ENCODE results near the gene NDFIP2.
"Not testable (repeated sequence)": the region's sequence is repeated elsewhere in the genome, so short reads cannot be mapped to it uniquely, and the experiment has no call there.

NDFIP2 gene

GRCh38 chr13:79541426-79542049, 60.6 kb downstream of the NDFIP2 start:
- DNase-seq, result no peak

GRCh38 chr13:79543883-79544282, 62.9 kb downstream of the NDFIP2 start:
- no peak for DNase-seq

DNA sequence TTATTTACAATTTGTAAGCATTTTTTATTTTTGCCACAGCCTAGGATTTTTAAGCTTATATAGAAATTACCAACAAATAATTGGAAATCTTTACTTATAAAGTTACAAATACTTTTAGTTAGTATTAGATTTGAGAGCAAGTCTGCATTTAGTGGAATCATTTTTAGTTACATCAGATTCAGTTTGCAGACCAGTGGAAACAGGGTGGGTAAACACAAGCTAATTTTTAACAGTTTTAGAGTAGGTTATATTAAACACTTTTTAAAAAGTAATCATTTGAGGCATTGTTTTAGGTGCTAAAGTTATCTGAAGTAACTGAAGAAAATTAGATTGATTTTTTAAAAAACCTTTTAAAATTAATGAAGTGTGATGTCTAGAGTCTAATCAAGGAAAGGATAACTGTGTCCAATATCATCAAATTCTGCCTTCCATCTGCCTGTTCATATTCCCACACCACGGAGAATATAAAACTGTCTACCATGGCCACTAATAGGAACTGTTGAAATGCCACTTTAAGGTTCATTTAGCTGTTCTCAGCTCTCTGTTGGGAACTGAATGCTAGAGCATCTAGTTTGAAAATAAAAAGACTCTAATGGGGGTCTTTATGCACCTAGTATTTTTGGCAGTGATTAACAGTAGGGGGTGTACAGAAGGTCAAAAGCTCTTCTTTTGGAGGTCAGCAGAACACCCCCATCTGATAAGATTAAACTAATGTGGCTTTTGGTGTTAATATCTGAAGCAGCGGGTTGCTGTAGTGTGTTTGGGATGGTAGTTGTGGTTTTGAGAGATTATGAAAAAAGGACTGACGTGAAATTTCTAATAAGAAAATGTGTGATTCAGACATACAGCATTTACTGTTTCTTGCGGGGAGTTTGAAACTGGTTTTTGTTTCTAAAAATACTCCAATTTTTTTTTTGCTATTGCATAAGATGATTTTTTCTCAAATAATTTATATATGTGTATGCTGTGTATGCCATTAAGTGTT, 66.5 kb downstream of the NDFIP2 start:
- no peak for DNase-seq

GRCh38 chr13:79548902-79549301, 67.9 kb downstream of the NDFIP2 start:
- DNase-seq, result no peak

DNA sequence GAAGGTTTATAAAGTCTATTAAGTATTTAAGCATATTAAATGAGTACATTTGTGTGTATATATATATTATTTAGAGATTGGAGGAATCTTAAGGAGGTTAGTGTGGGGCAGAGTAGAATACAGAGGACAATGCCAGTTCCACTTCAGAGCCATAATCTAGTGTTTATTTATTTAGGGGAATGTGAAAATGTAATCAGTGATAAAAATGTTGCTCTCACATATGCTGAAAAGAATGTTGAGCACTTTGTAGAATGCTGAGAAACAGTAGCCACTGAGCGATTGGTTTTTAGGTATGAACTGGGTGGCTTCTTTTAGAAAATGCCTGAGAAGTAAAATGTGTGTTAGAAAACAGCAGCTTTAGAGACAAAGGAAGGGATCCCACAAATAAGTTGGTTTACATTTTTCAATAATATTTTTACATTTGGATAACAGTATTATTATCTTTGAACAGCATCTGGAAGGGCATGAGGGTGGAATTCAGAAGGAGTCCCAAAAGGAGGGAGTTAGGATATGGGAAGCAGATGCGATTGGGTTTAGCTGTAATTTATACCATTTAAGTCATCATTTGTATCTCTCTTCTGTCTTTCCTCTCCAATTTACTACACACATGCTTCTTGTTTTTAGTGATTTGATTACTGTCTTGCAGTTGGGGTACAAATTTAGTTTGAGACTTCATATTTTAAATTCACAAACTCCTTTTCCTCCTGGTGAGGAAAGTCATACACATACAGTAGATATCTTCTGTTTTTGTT, 68.6 kb downstream of the NDFIP2 start:
- no peak for DNase-seq

GRCh38 chr13:79557666-79558065, 76.7 kb downstream of the NDFIP2 start:
- DNase-seq, result no peak

- DNase-seq, result no peak
These were observed 80.0 kb downstream of the NDFIP2 start for GRCh38 chr13:79560954-79561353.

DNA sequence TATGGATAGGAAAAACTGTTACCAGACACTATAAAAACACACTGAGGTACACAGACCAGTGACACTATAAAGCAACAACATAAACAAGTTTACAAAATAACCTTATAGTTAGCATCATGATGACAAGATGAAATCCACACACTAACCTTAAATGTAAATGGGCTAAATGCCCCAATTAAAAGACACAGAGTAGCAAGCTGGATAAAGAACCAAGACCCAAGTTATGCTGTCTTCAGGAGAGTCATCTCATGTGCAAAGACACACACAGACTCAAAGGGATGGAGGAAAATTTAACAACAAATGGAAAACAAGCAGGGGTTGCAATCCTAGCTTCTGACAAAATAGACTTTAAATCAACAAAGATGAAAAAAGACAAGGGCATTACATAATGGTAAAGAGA, 81.6 kb downstream of the NDFIP2 start:
- no peak for DNase-seq

GRCh38 chr13:79566118-79566517, 85.2 kb downstream of the NDFIP2 start:
- DNase-seq, result no peak

DNA sequence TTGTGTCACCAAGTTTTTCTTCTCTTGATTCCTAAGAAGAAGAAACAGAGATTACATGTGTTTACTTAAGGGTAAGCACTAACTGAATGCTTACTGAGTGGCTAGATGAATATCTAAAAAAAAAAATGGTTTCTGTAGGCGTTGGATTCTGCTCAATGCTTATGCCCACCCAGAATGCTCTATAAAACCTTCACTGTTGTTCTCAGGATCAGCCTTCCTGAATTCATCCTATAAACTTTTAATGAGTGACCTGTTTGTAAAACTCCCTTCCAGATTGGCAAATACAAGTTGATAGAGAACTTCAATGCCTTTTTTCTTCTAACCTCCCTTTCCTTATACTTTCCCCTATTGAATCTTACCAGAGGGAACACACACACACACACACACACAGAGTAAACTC, 90.2 kb downstream of the NDFIP2 start:
- no peak for DNase-seq

DNA sequence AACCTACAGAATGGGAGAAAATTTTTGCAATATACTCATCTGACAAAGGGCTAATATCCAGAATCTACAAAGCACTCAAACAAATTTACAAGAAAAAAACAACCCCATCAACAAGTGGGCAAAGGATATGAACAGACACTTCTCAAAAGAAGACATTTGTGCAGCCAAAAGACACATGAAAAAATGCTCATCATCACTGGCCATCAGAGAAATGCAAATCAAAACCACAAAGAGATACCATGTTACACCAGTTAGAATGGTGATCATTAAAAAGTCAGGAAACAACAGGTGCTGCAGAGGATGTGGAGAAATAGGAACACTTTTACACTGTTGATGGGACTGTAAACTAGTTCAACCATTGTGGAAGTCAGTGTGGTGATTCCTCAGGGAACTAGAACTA, 92.9 kb downstream of the NDFIP2 start:
- not testable (repeated sequence) for DNase-seq

DNA sequence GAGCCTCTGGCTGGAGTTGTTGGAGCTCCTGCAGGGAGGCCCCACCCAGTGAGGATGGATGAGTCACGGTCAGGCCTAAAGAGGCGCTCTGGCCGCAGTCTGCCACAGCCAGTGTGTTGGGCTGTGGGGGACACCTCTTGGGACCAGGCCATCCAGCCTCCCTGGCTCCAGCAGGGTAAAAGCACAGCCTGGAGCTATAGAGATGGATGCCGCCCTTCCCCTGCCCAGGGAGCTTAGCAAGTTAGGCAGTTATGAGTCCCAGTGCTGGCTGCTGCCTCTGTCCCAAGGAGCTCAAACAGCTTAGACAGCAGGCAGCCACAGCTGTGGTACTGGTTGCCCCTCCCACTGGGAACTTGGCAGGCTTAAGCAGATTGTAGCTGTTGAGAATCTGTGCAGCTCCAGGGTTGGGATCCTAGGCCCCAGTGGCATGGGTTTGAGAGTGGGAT, 100.9 kb downstream of the NDFIP2 start:
- DNase-seq, result no peak

DNA sequence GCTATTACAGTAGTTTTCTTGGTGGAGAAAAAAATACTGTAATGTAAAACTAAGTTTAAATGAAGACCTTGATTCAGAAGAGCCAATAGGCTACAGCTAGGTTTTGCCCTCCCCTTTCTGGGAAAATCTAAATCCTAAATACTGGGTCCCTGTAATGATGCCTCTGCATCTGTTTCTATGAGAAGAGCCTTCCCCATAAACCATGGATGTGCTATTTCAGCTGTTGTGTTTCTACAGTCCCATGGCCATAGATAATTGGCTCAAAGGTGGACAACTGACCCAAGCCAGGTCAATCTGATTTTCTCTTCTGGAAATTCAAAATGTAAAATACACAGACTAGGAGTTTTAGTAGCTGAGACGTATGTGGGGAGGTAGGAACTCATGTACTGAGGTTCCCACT, 101.9 kb downstream of the NDFIP2 start:
- no peak for DNase-seq

DNA sequence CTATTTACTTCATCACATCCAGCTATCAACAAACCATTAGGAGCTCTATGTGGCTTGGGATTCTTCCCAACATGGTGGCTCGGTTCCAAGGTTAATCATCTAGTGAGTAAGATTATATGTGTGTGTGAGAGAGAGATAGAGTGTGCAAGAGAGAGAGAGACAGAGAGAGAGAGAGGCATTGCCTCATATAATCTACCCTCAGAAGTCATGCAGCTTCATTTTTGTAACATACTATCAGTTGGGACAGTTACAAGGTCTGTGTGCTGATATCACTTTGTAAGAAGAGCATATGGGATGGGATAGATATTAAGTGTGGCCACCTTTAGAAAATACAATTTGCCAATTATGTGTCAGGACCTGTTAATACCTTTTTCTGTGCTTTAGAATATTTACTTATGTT, 104.1 kb downstream of the NDFIP2 start:
- DNase-seq, result no peak

DNA sequence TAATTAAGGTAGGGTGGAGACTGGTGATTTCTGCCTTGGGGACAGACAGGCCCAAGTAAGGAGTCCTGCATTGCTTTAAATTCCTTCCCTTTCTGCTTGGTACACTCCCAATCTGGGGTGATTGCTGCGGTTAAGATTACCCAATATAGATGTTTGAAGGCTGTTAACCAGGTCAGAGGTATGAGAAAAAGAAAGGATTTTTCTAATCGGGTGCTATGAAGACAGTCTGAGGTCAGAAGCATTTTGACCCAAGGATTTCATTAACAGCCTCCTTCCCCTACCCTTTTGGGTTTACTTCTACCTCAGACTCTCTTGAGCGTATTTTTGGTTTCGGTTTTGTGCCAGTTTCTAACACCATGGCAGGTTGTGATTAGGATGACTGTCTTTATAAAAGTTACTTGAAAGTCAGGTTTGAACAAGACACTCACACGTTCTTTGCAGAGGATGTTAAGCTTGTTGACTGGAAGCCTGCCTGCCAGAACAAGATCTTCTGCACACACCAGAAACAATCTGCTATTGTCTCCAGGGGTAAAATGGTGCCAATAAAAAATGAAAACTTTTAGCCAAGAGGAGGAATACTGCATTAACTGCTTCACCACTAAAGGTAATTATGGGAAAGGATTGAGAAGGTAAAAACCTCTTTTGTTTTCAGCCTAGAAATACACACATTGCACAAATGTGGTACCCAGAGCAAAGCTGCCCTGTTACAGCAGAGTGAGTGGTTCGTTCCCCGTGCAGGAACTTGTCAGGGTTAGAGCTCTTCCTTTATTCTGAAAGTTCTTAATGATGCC, 108.8 kb downstream of the NDFIP2 start:
- no peak for DNase-seq

DNA sequence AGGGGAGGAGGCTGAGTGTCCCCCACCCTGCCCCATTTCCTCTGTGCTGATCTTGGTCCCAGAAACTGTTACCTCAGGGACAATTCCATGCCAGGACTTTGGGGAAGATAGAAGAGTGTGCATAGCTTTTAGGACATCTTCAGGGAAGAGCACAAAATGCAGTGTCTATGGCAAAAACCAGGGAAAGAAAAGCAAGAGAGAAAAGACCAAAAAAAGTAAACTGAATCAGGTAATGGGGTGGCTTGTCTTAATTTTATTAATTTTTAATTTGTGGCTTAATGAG, 109.4 kb downstream of the NDFIP2 start:
- DNase-seq, result no peak

- DNase-seq, result no peak
These were observed 110.5 kb downstream of the NDFIP2 start for GRCh38 chr13:79591493-79591892.

- DNase-seq, result no peak
These were observed 112.2 kb downstream of the NDFIP2 start for GRCh38 chr13:79593121-79593520.

GRCh38 chr13:79593641-79594275, 112.8 kb downstream of the NDFIP2 start:
- DNase-seq, result no peak

- not testable (repeated sequence) for DNase-seq
These were observed 119.2 kb downstream of the NDFIP2 start for GRCh38 chr13:79600146-79600545.

- no peak for DNase-seq
These were observed 122.0 kb downstream of the NDFIP2 start for GRCh38 chr13:79602936-79603335.

- DNase-seq, result no peak
These were observed 123.8 kb downstream of the NDFIP2 start for GRCh38 chr13:79604752-79605151.

All from T-helper 9 cell (primary cell).